NCI-H1436 treated with DMSO at 0.1 percent for 48 hours (cell line): ENCODE data around the gene FANCF.
"Not testable (repeated sequence)": the region's sequence is repeated elsewhere in the genome, so short reads cannot be mapped to it uniquely, and the experiment has no call there.

Experiments
- DNase-seq: peaks from one replicate; lab custom pipeline; 2025; lab: John Stamatoyannopoulos, UW

Gene FANCF

GRCh38 chr11:22625448-22626287, at the start of gene FANCF:
Gene FANCF (minus strand): TSS chr11:22625823. CDS start chr11:22625810, 13 bp downstream.
- DNase-seq: peak; percentile 73

GRCh38 chr11:22674470-22675439, 49.1 kb upstream of the FANCF start:
- no peak for DNase-seq

- DNase-seq: no peak
Measured at GRCh38 chr11:22671751-22672150, 46.1 kb upstream of the FANCF start.

GRCh38 chr11:22670830-22671229, 45.2 kb upstream of the FANCF start:
- no peak for DNase-seq

- DNase-seq: no peak
Measured at GRCh38 chr11:22669368-22669767, 43.7 kb upstream of the FANCF start.

- no peak for DNase-seq
Measured at GRCh38 chr11:22668005-22668796, 42.6 kb upstream of the FANCF start.

GRCh38 chr11:22666688-22667439, 41.2 kb upstream of the FANCF start:
- no peak for DNase-seq

- DNase-seq: no peak
Measured at GRCh38 chr11:22666325-22666687, 40.7 kb upstream of the FANCF start, which contains the start of gene GAS2. Gene GAS2 (plus strand): TSS chr11:22666611. CDS start chr11:22674870, 8,259 bp downstream.

GRCh38 chr11:22659783-22660182, 34.2 kb upstream of the FANCF start:
- no peak for DNase-seq

- no peak for DNase-seq
Measured at GRCh38 chr11:22657101-22657694, 31.6 kb upstream of the FANCF start.

GRCh38 chr11:22656130-22656529, 30.5 kb upstream of the FANCF start:
- no peak for DNase-seq

- not testable (repeated sequence) for DNase-seq
Measured at GRCh38 chr11:22652346-22652745, 26.7 kb upstream of the FANCF start.

GRCh38 chr11:22641559-22641958, 15.9 kb upstream of the FANCF start:
- DNase-seq: no peak

- DNase-seq: no peak
Measured at GRCh38 chr11:22640862-22641261, 15.2 kb upstream of the FANCF start.

GRCh38 chr11:22635689-22636088, 10.1 kb upstream of the FANCF start:
- DNase-seq: no peak

- no peak for DNase-seq
Measured at GRCh38 chr11:22634897-22635629, 9.4 kb upstream of the FANCF start.

GRCh38 chr11:22633354-22633902, 7.8 kb upstream of the FANCF start:
- DNase-seq: no peak

GRCh38 chr11:22627421-22627820, 1.8 kb upstream of the FANCF start:
- DNase-seq: no peak

GRCh38 chr11:22626573-22627239, 1.1 kb upstream of the FANCF start:
- DNase-seq: no peak
